ENCODE measurements around the gene CCDC93. TPM values are rescaled to one million over a fixed set of nuclear protein-coding genes. Genes with fewer than 3 reads are reported as not detected.

CCDC93 gene
- polyA plus RNA-seq, 1 donor (not counting 4 experiments of a cell fraction or from before 2014, with no cell fraction given) = 21.3 TPM

- H4K20me1 ChIP-seq (ENCODE audit: control insufficient read depth, extremely low read depth, insufficient read depth, low read length) = no peaks in the 10 kb centered on the region
- H3K9ac ChIP-seq (ENCODE audit: control insufficient read depth, extremely low read depth, insufficient read depth, low read length) = no peak overlapping the region
- TF ChIP-seq CTCF (optimal IDR thresholded peaks at IDR 0.05 in 1 of 3, IDR thresholded peaks at IDR 0.05 in 1 of 3, conservative IDR thresholded peaks at IDR 0.05 in 1 of 3; ENCODE audit: extremely low read depth in 1 of 3, insufficient read depth in 2 of 3, low read length in 3 of 3) = no peak
- no peak for TF ChIP-seq EZH2 (IDR thresholded peaks at IDR 0.05; ENCODE audit: low read length)
- H3K9me1 ChIP-seq (ENCODE audit: control insufficient read depth, extremely low read depth, insufficient read depth, low read length) = no peaks in the 10 kb centered on the region
- no peaks in the 10 kb centered on the region for H3K4me1 ChIP-seq (ENCODE audit: control insufficient read depth, extremely low read depth, insufficient read depth, low read length)
- H3K36me3 ChIP-seq (ENCODE audit: control insufficient read depth in 2 of 2, extremely low read depth in 1 of 2, insufficient read depth in 2 of 2, low read length in 2 of 2) = peaks cover 26 to 27% of the 10 kb centered on the region in 2 experiments
- H3K9me3 ChIP-seq (ENCODE audit: control insufficient read depth, low read depth, low read length) = no peaks in the 10 kb centered on the region
- H2AFZ ChIP-seq (ENCODE audit: control insufficient read depth, low read length) = no peak overlapping the region
- dilution Hi-C loops (cut with MboI; ENCODE audit: extremely low pct_ligation_motif_present, low sequenced_read_pairs) = no loop called here
- H3K4me2 ChIP-seq (ENCODE audit: control insufficient read depth, extremely low read depth, insufficient read depth, low read depth, low read length) = no peak overlapping the region
- H3K27me3 ChIP-seq (ENCODE audit: control insufficient read depth, extremely low read depth, insufficient read depth, low read length) = no peaks in the 10 kb centered on the region
- no peak overlapping the region for H3K27ac ChIP-seq (ENCODE audit: control insufficient read depth, insufficient read depth, low read length)
- H3K79me2 ChIP-seq (ENCODE audit: control insufficient read depth, insufficient read depth, low read length) = no peaks in the 10 kb centered on the region
- DNase-seq (ENCODE audit: low read depth, low spot score) (no peak), FAIRE-seq (no peak)
- no peak overlapping the region for H3K4me3 ChIP-seq (ENCODE audit: control insufficient read depth in 2 of 3, extremely low read depth in 1 of 3, insufficient read depth in 2 of 3, low read depth in 1 of 3, low read length in 3 of 3)
Measured at GRCh38 chr2:117921520-117921919, 92.3 kb downstream of the CCDC93 start.

GRCh38 chr2:117918608-117919007, 95.3 kb downstream of the CCDC93 start:
- H2AFZ ChIP-seq (ENCODE audit: control insufficient read depth, low read length) = no peak overlapping the region
- no peak overlapping the region for H3K27ac ChIP-seq (ENCODE audit: control insufficient read depth, insufficient read depth, low read length)
- H3K9me3 ChIP-seq (ENCODE audit: control insufficient read depth, low read depth, low read length) = no peaks in the 10 kb centered on the region
- H3K9ac ChIP-seq (ENCODE audit: control insufficient read depth, extremely low read depth, insufficient read depth, low read length) = no peak overlapping the region
- dilution Hi-C loops (cut with MboI; ENCODE audit: extremely low pct_ligation_motif_present, low sequenced_read_pairs) = no loop called here
- no peak for DNase-seq (ENCODE audit: low read depth, low spot score)
- no peaks in the 10 kb centered on the region for H4K20me1 ChIP-seq (ENCODE audit: control insufficient read depth, extremely low read depth, insufficient read depth, low read length)
- no peak for TF ChIP-seq EZH2 (IDR thresholded peaks at IDR 0.05; ENCODE audit: low read length)
- no peak for TF ChIP-seq CTCF (optimal IDR thresholded peaks at IDR 0.05 in 1 of 3, IDR thresholded peaks at IDR 0.05 in 1 of 3, conservative IDR thresholded peaks at IDR 0.05 in 1 of 3; ENCODE audit: extremely low read depth in 1 of 3, insufficient read depth in 2 of 3, low read length in 3 of 3)
- no peaks in the 10 kb centered on the region for H3K4me1 ChIP-seq (ENCODE audit: control insufficient read depth, extremely low read depth, insufficient read depth, low read length)
- H3K9me1 ChIP-seq (ENCODE audit: control insufficient read depth, extremely low read depth, insufficient read depth, low read length) = no peaks in the 10 kb centered on the region
- no peak for FAIRE-seq
- H3K4me2 ChIP-seq (ENCODE audit: control insufficient read depth, extremely low read depth, insufficient read depth, low read depth, low read length) = no peak overlapping the region
- H3K4me3 ChIP-seq (ENCODE audit: control insufficient read depth in 2 of 3, extremely low read depth in 1 of 3, insufficient read depth in 2 of 3, low read depth in 1 of 3, low read length in 3 of 3) = no peak overlapping the region
- no peaks in the 10 kb centered on the region for H3K27me3 ChIP-seq (ENCODE audit: control insufficient read depth, extremely low read depth, insufficient read depth, low read length)
- peaks cover 27 to 28% of the 10 kb centered on the region in 2 experiments for H3K36me3 ChIP-seq (ENCODE audit: control insufficient read depth in 2 of 2, extremely low read depth in 1 of 2, insufficient read depth in 2 of 2, low read length in 2 of 2)
- no peaks in the 10 kb centered on the region for H3K79me2 ChIP-seq (ENCODE audit: control insufficient read depth, insufficient read depth, low read length)
